Breast epithelium (tissue), 4 donors: Measurements from ENCODE around the gene ASTN2. TPM values are rescaled to one million over a fixed set of nuclear protein-coding genes. Genes with fewer than 3 reads are reported as not detected.

Experiments used
- DNase-seq, 2 donors: peaks; one replicate each; pipeline ENCODE4 v3.0.0-alpha.2; 2019; ENCODE audit warnings: low spot score in 2 of 2
- H3K27ac ChIP-seq, 2 donors: fragments of 200-600 bp; sonication (generic) in 1 of 2; one replicate each; pipeline ENCODE4 v1.5.1; 2016 to 2019; ENCODE audit warnings: mild to moderate bottlenecking in 1 of 2
- H3K27me3 ChIP-seq, 2 donors: fragments of 200-600 bp; sonication (generic) in 1 of 2; one replicate each; pipeline versions ENCODE4 v1.5.1 to v1.6.0; 2017 to 2019; ENCODE audit warnings: control low read depth in 1 of 2, mild to moderate bottlenecking in 1 of 2
- H3K36me3 ChIP-seq: fragments of 200-600 bp; one replicate; pipeline ENCODE4 v1.5.1; 2019
- H3K4me1 ChIP-seq, 2 donors: fragments of 200-600 bp; sonication (generic); one replicate each; pipeline ENCODE4 v1.5.1; 2016 to 2019; ENCODE audit warnings: control low read depth in 1 of 2
- H3K4me3 ChIP-seq, 3 donors: fragments of 200-600 bp; sonication (generic); 1 replicate in 2 of 3; 2 replicates in 1 of 3; pipeline ENCODE4 v1.5.1; 2016 to 2019; ENCODE audit warnings: mild to moderate bottlenecking in 3 of 3, moderate library complexity in 2 of 3
- H3K9me3 ChIP-seq, 2 donors: fragments of 200-600 bp; sonication (generic) in 1 of 2; one replicate each; pipeline ENCODE4 v1.5.1; 2016 to 2019; ENCODE audit warnings: control low read depth in 1 of 2
- POLR2A ChIP-seq: fragments of 450-650 bp; IDR thresholded peaks from one replicate; pipeline ENCODE4 v1.6.1; 2016; ENCODE audit warnings: antibody characterized with exemption, mild to moderate bottlenecking, moderate library complexity
- POLR2AphosphoS5 ChIP-seq, 3 donors: sonication (generic); formaldehyde crosslinking; IDR thresholded peaks; one replicate each; pipeline ENCODE4 v1.6.1; 2017; ENCODE audit warnings: antibody characterized with exemption in 3 of 3
- intact Hi-C: fragments of 100-400 bp; cut with DNase I; formaldehyde crosslinking; loops from one replicate; pipeline ENCODE4 v1.15.1; 2023; ENCODE audit warnings: low total_unique reads
- total RNA-seq, 3 donors: library from RNA; depleted of rRNA; stranded (reverse); fragments of >200 nt; gene quantifications; one replicate each; pipeline ENCODE4 v1.1.0, GENCODE V29; 2016
- TF ChIP-seq, protein P1 (sequence below), 3 donors: fragments of 450-650 bp; IDR thresholded peaks; one replicate each; pipeline ENCODE4 v1.5.1; 2016 to 2017; ENCODE audit warnings: antibody characterized with exemption in 3 of 3, mild to moderate bottlenecking in 3 of 3, moderate library complexity in 3 of 3

Gene ASTN2
- total RNA-seq, 3 donors from 2014 or later = 9.1 to 13.8 (median 9.8) TPM

DNA sequence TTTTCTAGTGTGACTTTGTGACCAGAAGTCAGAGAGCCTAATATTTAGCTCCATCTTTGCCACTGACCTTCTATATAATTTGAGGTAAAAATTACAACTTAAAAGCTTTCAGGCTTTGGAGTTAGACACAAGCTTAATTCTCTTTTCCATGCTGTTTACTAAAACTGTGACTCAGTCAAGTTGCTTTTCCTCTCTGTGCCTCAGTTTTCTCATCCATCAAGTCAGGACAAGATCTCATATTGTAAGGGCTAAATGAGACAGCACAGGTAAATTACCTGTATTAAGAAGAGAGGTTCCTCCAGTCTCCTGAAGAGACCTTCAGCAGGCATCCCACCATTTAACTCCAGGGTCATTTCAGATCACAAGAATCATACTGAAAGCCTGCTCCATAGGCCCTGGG, 339.2 kb downstream of the ASTN2 start:
- intact Hi-C loops = no loop called here
- H3K4me3 ChIP-seq = no peak overlapping the region

DNA sequence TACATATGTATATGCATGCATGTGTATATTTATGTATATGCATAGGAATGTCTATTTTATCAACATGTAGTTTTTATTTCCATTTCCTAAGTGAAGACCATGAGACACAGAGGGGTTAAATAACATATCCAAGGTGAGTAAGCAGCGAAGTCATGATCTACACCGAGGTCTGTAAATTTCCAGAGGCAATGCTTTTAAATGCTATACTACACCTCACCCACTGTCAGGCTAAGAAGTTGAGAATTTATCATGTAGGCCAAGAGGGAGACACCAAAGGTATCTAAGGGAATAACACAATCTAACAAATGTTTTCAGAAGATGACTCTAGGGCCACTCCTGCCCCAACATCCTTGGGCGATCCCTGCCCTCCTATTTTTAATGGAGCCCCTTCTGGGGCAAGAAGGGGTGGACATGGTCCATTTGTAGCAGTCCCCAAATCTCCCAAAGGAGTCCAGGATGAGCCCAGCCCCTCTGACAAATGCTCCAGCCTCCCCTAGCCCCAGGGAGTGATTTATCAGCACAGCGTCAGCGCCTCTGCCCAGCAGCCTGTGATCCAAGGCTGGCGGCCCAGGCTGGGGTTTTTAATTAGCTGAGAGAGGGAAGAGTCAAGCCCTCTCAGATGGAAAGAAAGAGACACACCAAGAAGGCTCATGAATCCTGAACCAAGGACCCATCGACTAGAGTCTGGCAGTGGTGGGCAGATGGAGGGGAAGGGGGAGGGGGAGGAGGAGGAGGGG, 339.9 kb downstream of the ASTN2 start:
- no peaks in the 10 kb centered on the region for H3K36me3 ChIP-seq
- TF ChIP-seq, protein P1, sequence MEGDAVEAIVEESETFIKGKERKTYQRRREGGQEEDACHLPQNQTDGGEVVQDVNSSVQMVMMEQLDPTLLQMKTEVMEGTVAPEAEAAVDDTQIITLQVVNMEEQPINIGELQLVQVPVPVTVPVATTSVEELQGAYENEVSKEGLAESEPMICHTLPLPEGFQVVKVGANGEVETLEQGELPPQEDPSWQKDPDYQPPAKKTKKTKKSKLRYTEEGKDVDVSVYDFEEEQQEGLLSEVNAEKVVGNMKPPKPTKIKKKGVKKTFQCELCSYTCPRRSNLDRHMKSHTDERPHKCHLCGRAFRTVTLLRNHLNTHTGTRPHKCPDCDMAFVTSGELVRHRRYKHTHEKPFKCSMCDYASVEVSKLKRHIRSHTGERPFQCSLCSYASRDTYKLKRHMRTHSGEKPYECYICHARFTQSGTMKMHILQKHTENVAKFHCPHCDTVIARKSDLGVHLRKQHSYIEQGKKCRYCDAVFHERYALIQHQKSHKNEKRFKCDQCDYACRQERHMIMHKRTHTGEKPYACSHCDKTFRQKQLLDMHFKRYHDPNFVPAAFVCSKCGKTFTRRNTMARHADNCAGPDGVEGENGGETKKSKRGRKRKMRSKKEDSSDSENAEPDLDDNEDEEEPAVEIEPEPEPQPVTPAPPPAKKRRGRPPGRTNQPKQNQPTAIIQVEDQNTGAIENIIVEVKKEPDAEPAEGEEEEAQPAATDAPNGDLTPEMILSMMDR (IDR thresholded peaks at IDR 0.05) = no peak
- TF ChIP-seq POLR2AphosphoS5 (IDR thresholded peaks at IDR 0.05) (no peak), POLR2A (no peak)
- intact Hi-C loops = no loop called here

More for the DNA sequence above, 339.2 kb downstream of the ASTN2 start:
- Histone ChIP-seq H3K36me3 (no peaks in the 10 kb centered on the region), H3K9me3 (no peaks in the 10 kb centered on the region), H3K27ac (no peak overlapping the region), H3K27me3 (no peaks in the 10 kb centered on the region), H3K4me1 (no peaks in the 10 kb centered on the region)
- DNase-seq = no peak
- TF ChIP-seq, protein P1 (IDR thresholded peaks at IDR 0.05) = no peak
- TF ChIP-seq POLR2A (no peak), POLR2AphosphoS5 (IDR thresholded peaks at IDR 0.05) (no peak)

GRCh38 chr9:117074342-117074662, 340.6 kb downstream of the ASTN2 start:
- Histone ChIP-seq H3K4me1 (no peaks in the 10 kb centered on the region), H3K4me3 (no peak overlapping the region), H3K27ac (no peak overlapping the region), H3K27me3 (no peaks in the 10 kb centered on the region), H3K36me3 (no peaks in the 10 kb centered on the region), H3K9me3 (no peaks in the 10 kb centered on the region)
- intact Hi-C loops = no loop called here
- TF ChIP-seq, protein P1 (IDR thresholded peaks at IDR 0.05) = no peak
- TF ChIP-seq POLR2AphosphoS5 (IDR thresholded peaks at IDR 0.05) (no peak), POLR2A (no peak)
- DNase-seq = no peak

More for the DNA sequence above, 339.9 kb downstream of the ASTN2 start:
- Histone ChIP-seq H3K4me3 (no peak overlapping the region), H3K9me3 (no peaks in the 10 kb centered on the region), H3K4me1 (no peaks in the 10 kb centered on the region), H3K27ac (no peak overlapping the region), H3K27me3 (no peaks in the 10 kb centered on the region)
- no peak for DNase-seq

GRCh38 chr9:117073539-117074341, 341.1 kb downstream of the ASTN2 start:
- H3K4me3 ChIP-seq = peak overlapping the region in 1 of 3 donors; percentile 19
- no peaks in the 10 kb centered on the region for H3K4me1 ChIP-seq
- no peaks in the 10 kb centered on the region for H3K27me3 ChIP-seq
- peak overlapping the region in 1 of 2 donors; percentile 26 for H3K27ac ChIP-seq
- no peaks in the 10 kb centered on the region for H3K9me3 ChIP-seq
- peak in 1 of 2 donors; percentile 20 for DNase-seq
- no peak for TF ChIP-seq POLR2AphosphoS5 (IDR thresholded peaks at IDR 0.05)
- TF ChIP-seq, protein P1 (IDR thresholded peaks at IDR 0.05) = peak in 2 of 3 donors; percentile 23 to 26
- intact Hi-C loops = no loop called here
- H3K36me3 ChIP-seq = no peaks in the 10 kb centered on the region

GRCh38 chr9:117073071-117073470, 341.8 kb downstream of the ASTN2 start:
- TF ChIP-seq, protein P1 (IDR thresholded peaks at IDR 0.05) = no peak
- TF ChIP-seq POLR2AphosphoS5 (IDR thresholded peaks at IDR 0.05) (no peak), POLR2A (no peak)
- Histone ChIP-seq H3K9me3 (no peaks in the 10 kb centered on the region), H3K27ac (no peak overlapping the region), H3K4me1 (no peaks in the 10 kb centered on the region), H3K4me3 (no peak overlapping the region), H3K36me3 (no peaks in the 10 kb centered on the region), H3K27me3 (no peaks in the 10 kb centered on the region)
- DNase-seq = no peak
- intact Hi-C loops = no loop called here
